HEK293 (cell line): ENCODE data around the gene NABP2.

ENCODE experiments used
- CTCF ChIA-PET: fragments of 350-600 bp; formaldehyde crosslinking; extraction: SDS; loops from one replicate; lab custom pipeline; 2021; ENCODE audit warnings: antibody characterized with exemption; lab: Yijun Ruan, JAX
- POLR2A ChIA-PET: fragments of 300-600 bp; formaldehyde crosslinking; extraction: SDS; loops from one replicate; lab custom pipeline; 2020; ENCODE audit warnings: antibody characterized with exemption, inconsistent platforms; lab: Yijun Ruan, JAX
- H3K27ac ChIP-seq: fragments of 200-500 bp; sonication (Bioruptor generic); 2 replicates; pipeline ENCODE4 v1.5.1; 2014; ENCODE audit warnings: low read depth, low read length, control low read depth, inconsistent platforms; ENCODE audit errors: extremely low read depth
- H3K36me3 ChIP-seq, 2 experiments: fragments of 200-500 bp in 1 of 2; sonication (Bioruptor generic) in 1 of 2; 1 replicate in 1 of 2; 2 replicates in 1 of 2; pipeline ENCODE4 v1.5.1; 2014 to 2017; ENCODE audit warnings: inconsistent platforms in 2 of 2, low read length in 2 of 2; ENCODE audit not compliant: control insufficient read depth in 2 of 2, insufficient read depth in 1 of 2
- H3K4me1 ChIP-seq: fragments of 200-500 bp; sonication (Bioruptor generic); 2 replicates; pipeline ENCODE4 v1.5.1; 2014; ENCODE audit warnings: mild to moderate bottlenecking, low read length, inconsistent platforms; ENCODE audit not compliant: control insufficient read depth, insufficient read depth
- H3K4me3 ChIP-seq: 2 replicates; pipeline ENCODE4 v1.5.1; 2011; ENCODE audit warnings: low read depth, mild to moderate bottlenecking, control low read depth, low read length, moderate library complexity
- H3K9me3 ChIP-seq: fragments of 200-500 bp; sonication (Bioruptor generic); 2 replicates; pipeline ENCODE4 v1.5.1; 2014; ENCODE audit warnings: low read depth, low read length, inconsistent platforms; ENCODE audit not compliant: control insufficient read depth, insufficient read depth
- GFI1B ChIP-seq: fragments of 450-650 bp; formaldehyde crosslinking; IDR thresholded peaks from 2 replicates; pipeline ENCODE4 v1.5.1; 2016; ENCODE audit warnings: missing biosample characterization, missing genetic modification characterization
- GLI4 ChIP-seq: fragments of 450-650 bp; formaldehyde crosslinking; IDR thresholded peaks from 2 replicates; pipeline ENCODE4 v1.5.1; 2016; ENCODE audit warnings: missing biosample characterization, missing genetic modification characterization
- GLIS1 ChIP-seq: fragments of 450-650 bp; formaldehyde crosslinking; IDR thresholded peaks from 2 replicates; pipeline ENCODE4 v1.5.1; 2016; ENCODE audit warnings: missing biosample characterization, missing genetic modification characterization
- KLF9 ChIP-seq: fragments of 450-650 bp; formaldehyde crosslinking; IDR thresholded peaks from 2 replicates; pipeline ENCODE4 v1.5.1; 2016; ENCODE audit warnings: missing biosample characterization, missing genetic modification characterization, low read depth
- PRDM4 ChIP-seq: fragments of 450-650 bp; formaldehyde crosslinking; IDR thresholded peaks from 2 replicates; pipeline ENCODE4 v1.5.1; 2017; ENCODE audit warnings: missing biosample characterization, missing genetic modification characterization
- SALL2 ChIP-seq: fragments of 450-650 bp; formaldehyde crosslinking; IDR thresholded peaks from 2 replicates; pipeline ENCODE4 v1.5.0; 2017; ENCODE audit warnings: missing biosample characterization, mild to moderate bottlenecking, missing genetic modification characterization, borderline replicate concordance
- YY2 ChIP-seq: fragments of 450-650 bp; formaldehyde crosslinking; IDR thresholded peaks from 2 replicates; pipeline ENCODE4 v1.5.1; 2016; ENCODE audit warnings: missing biosample characterization, missing genetic modification characterization
- ZBTB11 ChIP-seq: fragments of 450-650 bp; formaldehyde crosslinking; conservative IDR thresholded peaks from 2 replicates; pipeline ENCODE4 v1.5.1; 2016; ENCODE audit warnings: low read depth, missing biosample characterization, missing genetic modification characterization
- ZBTB17 ChIP-seq: fragments of 450-650 bp; formaldehyde crosslinking; IDR thresholded peaks from 2 replicates; pipeline ENCODE4 v1.5.1; 2016; ENCODE audit warnings: missing biosample characterization, missing genetic modification characterization
- ZBTB26 ChIP-seq: fragments of 450-650 bp; formaldehyde crosslinking; optimal IDR thresholded peaks from 2 replicates; pipeline ENCODE3; 2016; ENCODE audit warnings: missing biosample characterization, mild to moderate bottlenecking, missing genetic modification characterization
- ZBTB44 ChIP-seq: fragments of 450-650 bp; IDR thresholded peaks from 2 replicates; pipeline ENCODE4 v1.5.1; 2018; ENCODE audit warnings: missing biosample characterization, mild to moderate bottlenecking, missing genetic modification characterization
- ZBTB48 ChIP-seq: fragments of 450-650 bp; formaldehyde crosslinking; IDR thresholded peaks from 2 replicates; pipeline ENCODE4 v1.5.1; 2016; ENCODE audit warnings: missing biosample characterization, missing genetic modification characterization
- ZNF10 ChIP-seq: fragments of 450-650 bp; formaldehyde crosslinking; IDR thresholded peaks from 2 replicates; pipeline ENCODE4 v1.5.1; 2017; ENCODE audit warnings: missing biosample characterization, missing genetic modification characterization
- ZNF341 ChIP-seq: fragments of 450-650 bp; formaldehyde crosslinking; IDR thresholded peaks from 2 replicates; pipeline ENCODE4; 2016; ENCODE audit warnings: low read depth, missing biosample characterization, missing genetic modification characterization
- ZNF350 ChIP-seq: fragments of 450-650 bp; formaldehyde crosslinking; IDR thresholded peaks from 2 replicates; pipeline ENCODE4 v1.5.0; 2017; ENCODE audit warnings: missing biosample characterization, mild to moderate bottlenecking, missing genetic modification characterization
- ZNF404 ChIP-seq: fragments of 450-650 bp; formaldehyde crosslinking; IDR thresholded peaks from 2 replicates; pipeline ENCODE4 v1.5.1; 2017; ENCODE audit warnings: missing biosample characterization, missing genetic modification characterization
- ZNF501 ChIP-seq: fragments of 450-650 bp; formaldehyde crosslinking; IDR thresholded peaks from 2 replicates; pipeline ENCODE4 v1.5.1; 2016; ENCODE audit warnings: missing biosample characterization, missing genetic modification characterization
- ZNF514 ChIP-seq: fragments of 450-650 bp; formaldehyde crosslinking; IDR thresholded peaks from 2 replicates; pipeline ENCODE4 v1.5.1; 2016; ENCODE audit warnings: missing biosample characterization, missing genetic modification characterization
- ZNF549 ChIP-seq: fragments of 450-650 bp; IDR thresholded peaks from 2 replicates; pipeline ENCODE4 v1.5.1; 2018; ENCODE audit warnings: missing biosample characterization, missing genetic modification characterization, mild to moderate bottlenecking, inconsistent platforms, moderate library complexity
- ZNF600 ChIP-seq: fragments of 450-650 bp; formaldehyde crosslinking; IDR thresholded peaks from 2 replicates; pipeline ENCODE4 v1.5.1; 2016; ENCODE audit warnings: missing biosample characterization, missing genetic modification characterization
- ZNF639 ChIP-seq: fragments of 450-650 bp; formaldehyde crosslinking; IDR thresholded peaks from 2 replicates; pipeline ENCODE4 v1.5.1; 2016; ENCODE audit warnings: missing biosample characterization, missing genetic modification characterization
- ZNF677 ChIP-seq: fragments of 450-650 bp; IDR thresholded peaks from 2 replicates; pipeline ENCODE4 v1.5.0; 2018; ENCODE audit warnings: missing biosample characterization, mild to moderate bottlenecking, missing genetic modification characterization, moderate library complexity
- ZNF707 ChIP-seq: fragments of 450-650 bp; formaldehyde crosslinking; IDR thresholded peaks from 2 replicates; pipeline ENCODE4 v1.5.1; 2016; ENCODE audit warnings: missing biosample characterization, missing genetic modification characterization
- ZNF791 ChIP-seq: fragments of 450-650 bp; formaldehyde crosslinking; IDR thresholded peaks from 2 replicates; pipeline ENCODE4 v1.5.1; 2016; ENCODE audit warnings: missing biosample characterization, missing genetic modification characterization
- ZSCAN5A ChIP-seq: fragments of 450-650 bp; formaldehyde crosslinking; IDR thresholded peaks from 2 replicates; pipeline ENCODE4 v1.5.1; 2016; ENCODE audit warnings: missing biosample characterization, missing genetic modification characterization

Gene NABP2

GRCh38 chr12:56258068-56258819, 34.1 kb downstream of the NABP2 start, which contains the start of gene ANKRD52:
Gene ANKRD52, minus strand, starts transcription at chr12:56258384. Its CDS starts 115 bp downstream, at chr12:56258269.
- ChIA-PET POLR2A (interaction anchor here (0.7 to 3.5 kb wide), 10 partner anchors 9 to 154 kb away, joined by 3 to 26 read pairs (median 4); partner anchors contain the start of genes COQ10A, PA2G4, RNF41 and SMARCC2), CTCF (interaction anchor here (0.6 to 2.3 kb wide), 33 partner anchors 8 to 205 kb away, joined by 3 to 15 read pairs (median 4); partner anchors contain the start of genes COQ10A, ESYT1, RNF41 and SMARCC2)
- Histone ChIP-seq H3K4me1 (peaks cover 13% of the 10 kb centered on the region), H3K9me3 (no peaks in the 10 kb centered on the region), H3K4me3 (peak within 1 kb of the TSS; percentile 92), H3K27ac (peak within 1 kb of the TSS; percentile 90), H3K36me3 (peaks cover 13 to 40% of the 10 kb centered on the region in 2 experiments)
- TF ChIP-seq ZBTB48 (tag by site-specific recombination) (0 out of 2 replicates have a peak, but pooled peaks have one; percentile 53), ZBTB44 (tag by site-specific recombination) (peak; percentile 50; the same call in 1 of the 2 replicates), ZNF600 (tag by site-specific recombination) (0 out of 2 replicates have a peak, but pooled peaks have one; percentile 17), ZNF10 (tag by site-specific recombination) (no peak), SALL2 (tag by site-specific recombination) (no peak), ZBTB17 (tag by site-specific recombination) (0 out of 2 replicates have a peak, but pooled peaks have one; percentile 25), GLI4 (tag by site-specific recombination) (0 out of 2 replicates have a peak, but pooled peaks have one; percentile 66), ZBTB26 (tag by site-specific recombination) (peak; percentile 81), ZNF501 (tag by site-specific recombination) (0 out of 2 replicates have a peak, but pooled peaks have one; percentile 24), ZNF514 (tag by site-specific recombination) (no peak), PRDM4 (peak; percentile 24; the same call in 1 of the 2 replicates), KLF9 (tag by site-specific recombination) (peak; percentile 71), ZBTB11 (tag by site-specific recombination) (0 out of 2 replicates have a peak, but pooled peaks have one; percentile 9), ZSCAN5A (tag by site-specific recombination) (0 out of 2 replicates have a peak, but pooled peaks have one; percentile 62), ZNF677 (tag by site-specific recombination) (peak; percentile 58; the same call in 1 of the 2 replicates), ZNF639 (tag by site-specific recombination) (no peak), ZNF707 (tag by site-specific recombination) (no peak), ZNF791 (no peak), ZNF549 (tag by site-specific recombination) (no peak), YY2 (peak; percentile 52; the same call in 1 of the 2 replicates), ZNF350 (tag by site-specific recombination) (no peak), ZNF341 (tag by site-specific recombination) (peak; percentile 94), GFI1B (no peak), GLIS1 (tag by site-specific recombination) (peak; percentile 62), ZNF404 (tag by site-specific recombination) (no peak)
